H9 (cell line): Measurements from ENCODE around the gene RAB6B. TPM values are rescaled to one million over a fixed set of nuclear protein-coding genes. Genes with fewer than 3 reads are reported as not detected.

Experiments
- DNase-seq: peaks from one replicate; pipeline ENCODE4 v3.0.0-alpha.2; 2017
- H2AFZ ChIP-seq: one replicate; pipeline ENCODE4 v1.6.1; 2013; ENCODE audit warnings: mild to moderate bottlenecking, low read length, control low read depth, moderate library complexity
- H2AK5ac ChIP-seq: 2 replicates; pipeline ENCODE4 v1.6.1; 2013; ENCODE audit warnings: low read length, control low read depth, mixed read lengths; ENCODE audit not compliant: insufficient read length
- H2BK120ac ChIP-seq: one replicate; pipeline ENCODE4 v1.6.1; 2013; ENCODE audit warnings: low read depth, mild to moderate bottlenecking, low read length, control low read depth, inconsistent platforms; ENCODE audit not compliant: poor library complexity, severe bottlenecking
- H2BK12ac ChIP-seq: 2 replicates; pipeline ENCODE4 v1.6.1; 2013; ENCODE audit warnings: low read length, control low read depth, mixed read lengths, low read depth; ENCODE audit not compliant: insufficient read length
- H2BK15ac ChIP-seq: 2 replicates; pipeline ENCODE4 v1.6.1; 2013; ENCODE audit warnings: low read depth, low read length, control low read depth
- H2BK20ac ChIP-seq: one replicate; pipeline ENCODE4 v1.6.1; 2013; ENCODE audit warnings: low read depth, mild to moderate bottlenecking, low read length, control low read depth, inconsistent platforms; ENCODE audit not compliant: poor library complexity, severe bottlenecking
- H2BK5ac ChIP-seq: 2 replicates; pipeline ENCODE4 v1.6.1; 2013; ENCODE audit warnings: low read length, control low read depth, mixed read lengths; ENCODE audit not compliant: insufficient read length
- H3K14ac ChIP-seq: 2 replicates; pipeline ENCODE4 v1.6.1; 2013; ENCODE audit warnings: low read length, control low read depth; ENCODE audit not compliant: insufficient read depth
- H3K18ac ChIP-seq: 2 replicates; pipeline ENCODE4 v1.6.1; 2013; ENCODE audit warnings: low read depth, mild to moderate bottlenecking, mixed read lengths, low read length, control low read depth; ENCODE audit not compliant: insufficient read length
- H3K23ac ChIP-seq: 2 replicates; pipeline ENCODE4 v1.6.1; 2013; ENCODE audit warnings: low read length, control low read depth, mixed read lengths, low read depth; ENCODE audit not compliant: insufficient read length
- H3K23me2 ChIP-seq: 2 replicates; pipeline ENCODE4 v1.6.1; 2013; ENCODE audit warnings: low read depth, mild to moderate bottlenecking, mixed read lengths, low read length, control low read depth; ENCODE audit not compliant: insufficient read length, poor library complexity, severe bottlenecking
- H3K27ac ChIP-seq: 2 replicates; pipeline ENCODE4 v1.5.1; 2013; ENCODE audit warnings: low read length, control low read depth, mixed read lengths, low read depth; ENCODE audit not compliant: insufficient read length
- H3K27me3 ChIP-seq: 2 replicates; pipeline ENCODE4 v1.6.1; 2013; ENCODE audit warnings: low read length, control low read depth, inconsistent platforms; ENCODE audit not compliant: insufficient read depth
- H3K4ac ChIP-seq: 2 replicates; pipeline ENCODE4 v1.6.1; 2013; ENCODE audit warnings: low read depth, mild to moderate bottlenecking, control low read depth, inconsistent platforms, low read length, moderate library complexity
- H3K4me1 ChIP-seq: 2 replicates; pipeline ENCODE4 v1.6.1; 2013; ENCODE audit warnings: low read length, control low read depth, inconsistent platforms; ENCODE audit not compliant: insufficient read depth
- H3K4me2 ChIP-seq: 2 replicates; pipeline ENCODE4 v1.6.1; 2013; ENCODE audit warnings: low read length, control low read depth, mixed read lengths; ENCODE audit not compliant: insufficient read length, insufficient read depth
- H3K56ac ChIP-seq: 2 replicates; pipeline ENCODE4 v1.6.1; 2013; ENCODE audit warnings: low read depth, mild to moderate bottlenecking, mixed read lengths, low read length, control low read depth; ENCODE audit not compliant: insufficient read length
- H3K79me1 ChIP-seq: 2 replicates; pipeline ENCODE4 v1.6.1; 2013; ENCODE audit warnings: low read depth, mild to moderate bottlenecking, moderate library complexity, low read length, control low read depth, inconsistent platforms; ENCODE audit not compliant: insufficient read depth, poor library complexity, severe bottlenecking
- H3K79me2 ChIP-seq: 2 replicates; pipeline ENCODE4 v1.6.1; 2013; ENCODE audit warnings: low read length, control low read depth, inconsistent platforms; ENCODE audit not compliant: insufficient read depth
- H3K9ac ChIP-seq: 2 replicates; pipeline ENCODE4 v1.6.1; 2013; ENCODE audit warnings: low read length, control low read depth, mixed read lengths; ENCODE audit not compliant: insufficient read length; ENCODE audit errors: extremely low read depth
- H3K9me3 ChIP-seq: one replicate; pipeline ENCODE4 v1.6.1; 2013; ENCODE audit warnings: low read depth, low read length, inconsistent platforms; ENCODE audit not compliant: control insufficient read depth
- H3T11ph ChIP-seq: one replicate; pipeline ENCODE4 v1.6.1; 2013; ENCODE audit warnings: mild to moderate bottlenecking, low read length, control low read depth, inconsistent platforms
- H4K20me1 ChIP-seq: one replicate; pipeline ENCODE4 v1.6.1; 2013; ENCODE audit not compliant: control insufficient read depth, insufficient read length, insufficient read depth
- H4K5ac ChIP-seq: 2 replicates; pipeline ENCODE4 v1.6.1; 2013; ENCODE audit warnings: low read depth, mild to moderate bottlenecking, mixed read lengths, low read length, control low read depth; ENCODE audit not compliant: insufficient read length
- H4K8ac ChIP-seq: replicated peaks from 2 replicates; pipeline ENCODE4 v1.6.1; 2013; ENCODE audit warnings: low read length, control low read depth, mixed read lengths, low read depth; ENCODE audit not compliant: insufficient read length
- H4K91ac ChIP-seq: 2 replicates; pipeline ENCODE4 v1.6.1; 2013; ENCODE audit warnings: low read depth, mild to moderate bottlenecking, moderate library complexity, mixed read lengths, low read length, control low read depth; ENCODE audit not compliant: insufficient read length
- H3K27ac Mint-ChIP-seq, 3 experiments: 2 replicates in 2 of 3; 3 replicates in 1 of 3; pipeline ENCODE4 v1.8.0; 2020 to 2021; ENCODE audit warnings: mixed read lengths in 3 of 3, mild to moderate bottlenecking in 1 of 3, moderate library complexity in 1 of 3
- H3K27me3 Mint-ChIP-seq: 2 replicates; pipeline ENCODE4 v1.8.0; 2021; ENCODE audit warnings: low read depth, mild to moderate bottlenecking, moderate library complexity, mixed read lengths
- H3K36me3 Mint-ChIP-seq, 3 experiments: 2 replicates in 2 of 3; 3 replicates in 1 of 3; pipeline ENCODE4 v1.8.0; 2020 to 2021; ENCODE audit warnings: low read depth in 3 of 3, mixed read lengths in 3 of 3; ENCODE audit not compliant: insufficient read depth in 1 of 3
- H3K4me1 Mint-ChIP-seq, 2 experiments: 2 replicates each; pipeline ENCODE4 v1.8.0; 2020; ENCODE audit warnings: mixed read lengths in 2 of 2
- H3K4me3 Mint-ChIP-seq, 2 experiments: 2 replicates in 1 of 2; 3 replicates in 1 of 2; pipeline ENCODE4 v1.8.0; 2020 to 2021; ENCODE audit warnings: mild to moderate bottlenecking in 2 of 2, mixed read lengths in 2 of 2, moderate library complexity in 1 of 2
- H3K9me3 Mint-ChIP-seq, 2 experiments: 2 replicates in 1 of 2; 3 replicates in 1 of 2; pipeline ENCODE4 v1.8.0; 2020; ENCODE audit warnings: mild to moderate bottlenecking in 2 of 2, mixed read lengths in 2 of 2, moderate library complexity in 1 of 2
- CTCF ChIP-seq: fragments of 200-600 bp; sonication (generic); conservative IDR thresholded peaks from 3 replicates; pipeline ENCODE4 v1.8.0; 2021; ENCODE audit warnings: antibody characterized with exemption, mild to moderate bottlenecking
- WGBS: extraction: QIAGEN DNeasy Blood & Tissue Kit; methylation state at CpG from one replicate; pipeline ENCODE4 v1.1.7; 2013; ENCODE audit warnings: missing lambda C conversion rate, low lambda C conversion rate, mixed read lengths; ENCODE audit not compliant: insufficient read length; ENCODE audit errors: extremely low coverage; 5-methylcytosine and 5-hydroxymethylcytosine counted together
- total RNA-seq: library from RNA; stranded (reverse); gene quantifications from 2 replicates; pipeline ENCODE4 v1.2.1, GENCODE V29; 2021

RAB6B gene
- total RNA-seq, 1 experiment from 2014 or later: 12.3 TPM

DNA sequence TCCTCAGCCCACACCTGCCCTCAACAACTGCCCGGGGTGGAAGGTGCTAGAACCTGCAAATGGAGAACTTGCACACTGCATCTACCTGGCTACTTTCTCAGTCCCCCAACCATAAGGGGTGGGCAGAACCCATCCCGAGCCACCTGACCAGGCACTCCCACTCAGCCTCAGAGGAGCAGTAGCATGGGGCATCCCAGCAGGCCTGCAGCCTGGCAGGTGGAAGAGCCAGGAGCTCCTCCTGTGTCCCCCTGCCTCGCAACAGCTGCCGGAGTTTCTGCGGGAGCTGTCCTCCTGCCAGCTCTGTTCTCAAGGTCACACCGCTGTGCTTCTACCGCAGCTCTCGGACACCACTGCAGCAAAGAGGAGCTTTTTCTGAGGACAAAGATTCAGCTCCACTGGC is 27.5 kb downstream of the RAB6B start:
- no peak overlapping the region for H3K18ac ChIP-seq
- DNase-seq: no peak
- no peak overlapping the region for H3K4ac ChIP-seq
- no peak overlapping the region for H3T11ph ChIP-seq
- H2AFZ ChIP-seq: no peak overlapping the region
- no peak for TF ChIP-seq CTCF
- H4K91ac ChIP-seq: no peak overlapping the region
- Mint-ChIP-seq H3K27ac (no peak overlapping the region; a peak in 1 of 7 replicates), H3K4me3 (no peak overlapping the region), H3K36me3 (peaks cover 0 to 2% (median 0%) of the 10 kb centered on the region in 3 experiments; a peak in 1 of 7 replicates), H3K4me1 (peaks cover 16 to 17% of the 10 kb centered on the region in 2 experiments), H3K27me3 (no peaks in the 10 kb centered on the region; the same call in 1 of the 2 replicates), H3K9me3 (no peaks in the 10 kb centered on the region)
- no peak overlapping the region for H2BK12ac ChIP-seq
- no peaks in the 10 kb centered on the region for H3K79me2 ChIP-seq
- H2BK20ac ChIP-seq: no peak overlapping the region
- no peaks in the 10 kb centered on the region for H4K20me1 ChIP-seq
- no peak overlapping the region for H2BK5ac ChIP-seq
- H2BK15ac ChIP-seq: no peak overlapping the region
- H3K4me1 ChIP-seq: no peaks in the 10 kb centered on the region
- no peaks in the 10 kb centered on the region for H3K27me3 ChIP-seq
- H3K9me3 ChIP-seq: no peaks in the 10 kb centered on the region
- no peak overlapping the region for H3K9ac ChIP-seq
- no peak overlapping the region for H4K5ac ChIP-seq
- H3K23me2 ChIP-seq: no peaks in the 10 kb centered on the region
- H3K4me2 ChIP-seq: no peak overlapping the region
- H3K27ac ChIP-seq: no peak overlapping the region
- no peak overlapping the region for H3K23ac ChIP-seq
- no peak overlapping the region for H3K56ac ChIP-seq
- no peak overlapping the region for H4K8ac ChIP-seq
- H2AK5ac ChIP-seq: no peak overlapping the region
- no CpG with 5 or more reads among the region's 8 CpGs for WGBS
- no peak overlapping the region for H3K14ac ChIP-seq
- H3K79me1 ChIP-seq: no peaks in the 10 kb centered on the region
- H2BK120ac ChIP-seq: no peak overlapping the region
